ENCODE measurements around the gene SARM1. TPM values are rescaled to one million over a fixed set of nuclear protein-coding genes. Genes with fewer than 3 reads are reported as not detected.
A peak's percentile ranks its signal among the peaks of the same experiment; 100 is the strongest.

Gene SARM1
- total and polyA plus RNA-seq, 7 experiments from 2014 or later: 5.2 to 34.1 (median 25.0) TPM

GRCh38 chr17:28369684-28370034 is 1.8 kb upstream of the SARM1 start:
- CTCF ChIA-PET: interaction anchor here (1.0 kb wide), 1 partner anchor 47 kb away, joined by 4 read pairs; no protein-coding TSS in a partner anchor

DNA sequence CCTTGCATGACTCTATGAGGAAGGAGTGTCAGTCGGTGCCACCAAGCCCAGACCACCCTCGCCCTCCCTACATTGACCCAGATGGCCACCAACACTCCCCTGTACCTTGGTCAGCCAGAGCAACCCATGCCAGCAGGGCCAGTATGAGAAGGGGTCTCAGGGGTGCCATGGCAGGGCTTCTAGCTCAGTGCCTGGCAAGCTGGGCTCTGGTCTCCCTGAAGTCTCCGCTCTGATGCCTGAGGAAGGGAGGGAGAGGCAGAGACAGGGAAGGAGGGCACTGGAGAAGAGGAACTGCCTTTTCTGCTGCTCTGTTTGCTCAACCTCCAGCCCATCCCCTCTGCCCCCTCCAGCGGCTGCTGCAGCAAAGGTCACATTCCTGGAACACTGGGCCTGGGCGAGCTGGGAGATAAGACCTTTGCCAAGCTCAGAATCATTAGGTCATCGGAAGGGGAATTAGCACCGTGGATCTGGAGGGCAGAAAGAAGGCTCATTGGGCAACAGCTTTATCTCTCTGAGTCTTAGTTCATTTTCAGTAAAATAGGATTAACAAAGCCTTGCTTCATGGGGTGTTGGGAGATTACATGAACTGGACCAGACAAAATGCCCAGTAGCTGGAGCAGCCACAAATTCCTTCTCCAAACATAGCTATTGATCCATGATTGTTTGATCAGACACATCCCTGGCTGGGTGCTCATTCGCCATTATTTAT is 1.3 kb upstream of the SARM1 start, which contains the start of gene VTN:
TSS of gene VTN (minus strand) at position 273 of the 709 bp plus-strand sequence. CDS start at position 169, 104 bp downstream.
- Histone ChIP-seq H3K27ac (ENCODE audit: low read depth, low read length) (peak within 1 kb of the TSS; percentile 88), H3K27me3 (ENCODE audit: control insufficient read depth in 2 of 2, insufficient read depth in 2 of 2, low read length in 2 of 2) (no peaks in the 10 kb centered on the region), H3K9me3 (ENCODE audit: control insufficient read depth in 2 of 3, low read length in 3 of 3) (no peaks in the 10 kb centered on the region), H3K36me3 (ENCODE audit: control insufficient read depth in 2 of 3, insufficient read depth in 3 of 3, low read length in 3 of 3) (peaks cover 0 to 5% (median 0%) of the 10 kb centered on the region in 3 experiments), H3K4me1 (ENCODE audit: control insufficient read depth in 2 of 2, insufficient read depth in 2 of 2, low read length in 2 of 2) (peaks cover 9 to 11% of the 10 kb centered on the region in 2 donors), H3K4me3 (ENCODE audit: low read length) (peak within 1 kb of the TSS; percentile 78)
- no peaks in the 10 kb centered on the region for H3K27me3 Mint-ChIP-seq
- ChIA-PET POLR2A (interaction anchor here (0.5 to 3.3 kb wide), 2 partner anchors 12 to 230 kb away, joined by 3 to 17 read pairs; partner anchors contain the start of gene POLDIP2), CTCF (interaction anchor here (0.7 to 1.0 kb wide), 2 partner anchors 46 to 66 kb away, joined by 3 to 4 read pairs; no protein-coding TSS in a partner anchor)
- peaks cover 10 to 25% (median 18%) of the 10 kb centered on the region in 7 donors for H3K4me1 Mint-ChIP-seq
- DNase-seq (no peak), ATAC-seq (no peak)
- H3K9me3 Mint-ChIP-seq: no peaks in the 10 kb centered on the region
- H3K36me3 Mint-ChIP-seq: peaks cover 0 to 4% (median 0%) of the 10 kb centered on the region in 5 donors
- H3K27ac Mint-ChIP-seq: peak within 1 kb of the TSS; percentile 66 to 97 (median 93)
- intact Hi-C loops (cut with micrococcal nuclease): loop anchor here (2.0 to 10.0 kb wide), 4 partner anchors 37 to 205 kb away; partner anchors contain the start of genes ALDOC (in 1 of the 2), PIGS (in 1 of the 2), SLC46A1 (in 1 of the 2) and UNC119 (in 1 of the 2)
- peak within 1 kb of the TSS; percentile 88 to 98 (median 94) for H3K4me3 Mint-ChIP-seq

More at GRCh38 chr17:28369684-28370034, 1.8 kb upstream of the SARM1 start:
- DNase-seq (no peak), ATAC-seq (no peak)
- H3K4me3 ChIP-seq (ENCODE audit: low read length): no peak overlapping the region
- peak overlapping the region in 6 of 9 donors; percentile 12 to 97 (median 55) for H3K27ac Mint-ChIP-seq
- H3K36me3 Mint-ChIP-seq: peaks cover 0 to 2% (median 0%) of the 10 kb centered on the region in 5 donors
- no peaks in the 10 kb centered on the region for H3K9me3 Mint-ChIP-seq
- peak overlapping the region in 1 of 10 donors; percentile 96 for H3K4me3 Mint-ChIP-seq
- no peak overlapping the region for H3K27ac ChIP-seq (ENCODE audit: low read depth, low read length)
- POLR2A ChIA-PET: interaction anchor here (0.8 to 3.3 kb wide), 2 partner anchors 12 kb away, joined by 5 to 17 read pairs; partner anchors contain the start of gene POLDIP2
- H3K36me3 ChIP-seq (ENCODE audit: control insufficient read depth in 2 of 3, insufficient read depth in 3 of 3, low read length in 3 of 3): peaks cover 0 to 9% (median 0%) of the 10 kb centered on the region in 3 experiments
- H3K4me1 Mint-ChIP-seq: peaks cover 10 to 21% (median 18%) of the 10 kb centered on the region in 7 donors
- intact Hi-C loops (cut with micrococcal nuclease): loop anchor here (2.0 to 10.0 kb wide), 4 partner anchors 38 to 205 kb away; partner anchors contain the start of genes ALDOC (in 1 of the 2), PIGS (in 1 of the 2), SLC46A1 (in 1 of the 2) and UNC119 (in 1 of the 2)
- no peaks in the 10 kb centered on the region for H3K9me3 ChIP-seq (ENCODE audit: control insufficient read depth in 2 of 3, low read length in 3 of 3)
- H3K4me1 ChIP-seq (ENCODE audit: control insufficient read depth in 2 of 2, insufficient read depth in 2 of 2, low read length in 2 of 2): peaks cover 9 to 11% of the 10 kb centered on the region in 2 donors
- no peaks in the 10 kb centered on the region for H3K27me3 Mint-ChIP-seq
- no peaks in the 10 kb centered on the region for H3K27me3 ChIP-seq (ENCODE audit: control insufficient read depth in 2 of 2, insufficient read depth in 2 of 2, low read length in 2 of 2)

GRCh38 chr17:28370744-28371103 is 770 bp upstream of the SARM1 start:
- intact Hi-C loops (cut with micrococcal nuclease): loop anchor here (1.0 to 10.0 kb wide), 8 partner anchors 13 to 329 kb away; partner anchors contain the start of genes IFT20 (in 2 of the 2), POLDIP2 (in 2 of the 2), TNFAIP1 (in 2 of the 2) and ALDOC (in 1 of the 2)
- Histone ChIP-seq H3K4me3 (ENCODE audit: low read length) (no peak overlapping the region), H3K27ac (ENCODE audit: low read depth, low read length) (peak overlapping the region; percentile 88), H3K4me1 (ENCODE audit: control insufficient read depth in 2 of 2, insufficient read depth in 2 of 2, low read length in 2 of 2) (peaks cover 9 to 11% of the 10 kb centered on the region in 2 donors), H3K27me3 (ENCODE audit: control insufficient read depth in 2 of 2, insufficient read depth in 2 of 2, low read length in 2 of 2) (no peaks in the 10 kb centered on the region), H3K9me3 (ENCODE audit: control insufficient read depth in 2 of 3, low read length in 3 of 3) (no peaks in the 10 kb centered on the region), H3K36me3 (ENCODE audit: control insufficient read depth in 2 of 3, insufficient read depth in 3 of 3, low read length in 3 of 3) (no peaks in the 10 kb centered on the region)
- peaks cover 10 to 25% (median 18%) of the 10 kb centered on the region in 7 donors for H3K4me1 Mint-ChIP-seq
- H3K4me3 Mint-ChIP-seq: peak overlapping the region; percentile 88 to 98 (median 94)
- H3K9me3 Mint-ChIP-seq: no peaks in the 10 kb centered on the region
- ATAC-seq: no peak
- ChIA-PET CTCF (interaction anchor here (0.7 to 1.0 kb wide), 2 partner anchors 46 to 65 kb away, joined by 3 to 4 read pairs; no protein-coding TSS in a partner anchor), POLR2A (interaction anchor here (0.5 to 3.3 kb wide), 2 partner anchors 13 to 230 kb away, joined by 3 to 17 read pairs; partner anchors contain the start of gene POLDIP2)
- no peaks in the 10 kb centered on the region for H3K27me3 Mint-ChIP-seq
- H3K36me3 Mint-ChIP-seq: peaks cover 0 to 4% (median 0%) of the 10 kb centered on the region in 5 donors
- peak overlapping the region in 8 of 9 donors; percentile 55 to 97 (median 90) for H3K27ac Mint-ChIP-seq
- no peak for DNase-seq

DNA sequence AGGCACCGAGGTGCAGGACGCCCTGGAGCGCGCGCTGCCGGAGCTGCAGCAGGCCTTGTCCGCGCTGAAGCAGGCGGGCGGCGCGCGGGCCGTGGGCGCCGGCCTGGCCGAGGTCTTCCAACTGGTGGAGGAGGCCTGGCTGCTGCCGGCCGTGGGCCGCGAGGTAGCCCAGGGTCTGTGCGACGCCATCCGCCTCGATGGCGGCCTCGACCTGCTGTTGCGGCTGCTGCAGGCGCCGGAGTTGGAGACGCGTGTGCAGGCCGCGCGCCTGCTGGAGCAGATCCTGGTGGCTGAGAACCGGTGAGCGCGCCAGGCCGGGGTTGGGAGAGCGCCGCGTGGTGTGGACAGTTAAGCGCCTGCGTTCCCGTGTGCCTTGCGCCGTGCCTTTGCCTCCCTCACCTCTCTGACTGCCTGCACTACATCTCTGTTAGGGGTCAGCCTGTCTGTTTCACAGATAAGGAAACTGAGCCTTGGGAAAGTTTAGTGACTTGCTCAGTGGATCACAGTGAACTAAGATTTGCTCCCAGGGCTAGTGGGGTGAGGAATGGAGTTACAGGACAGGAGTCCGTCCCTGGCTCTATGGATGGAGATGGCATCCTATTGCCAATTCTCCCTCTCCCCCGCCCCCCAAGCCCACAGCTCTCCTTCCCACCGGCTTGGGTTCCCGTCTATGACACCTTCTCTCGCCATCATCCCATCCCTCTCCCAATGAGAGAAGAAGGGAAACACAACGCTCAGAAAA is 880 bp downstream of the SARM1 start:
- Mint-ChIP-seq H3K4me3 (peak overlapping the region; percentile 70 to 95 (median 85)), H3K9me3 (no peaks in the 10 kb centered on the region), H3K36me3 (peaks cover 0 to 4% (median 0%) of the 10 kb centered on the region in 5 donors), H3K4me1 (peaks cover 10 to 25% (median 18%) of the 10 kb centered on the region in 7 donors), H3K27ac (peak overlapping the region in 6 of 9 donors; percentile 23 to 91 (median 54)), H3K27me3 (no peaks in the 10 kb centered on the region)
- POLR2A ChIA-PET: interaction anchor here (0.8 to 3.3 kb wide), 5 partner anchors 12 to 357 kb away, joined by 3 to 17 read pairs (median 3); partner anchors contain the start of genes POLDIP2 and TNFAIP1
- Histone ChIP-seq H3K27ac (ENCODE audit: low read depth, low read length) (peak overlapping the region; percentile 88), H3K36me3 (ENCODE audit: control insufficient read depth in 2 of 3, insufficient read depth in 3 of 3, low read length in 3 of 3) (no peaks in the 10 kb centered on the region), H3K27me3 (ENCODE audit: control insufficient read depth in 2 of 2, insufficient read depth in 2 of 2, low read length in 2 of 2) (no peaks in the 10 kb centered on the region), H3K4me1 (ENCODE audit: control insufficient read depth in 2 of 2, insufficient read depth in 2 of 2, low read length in 2 of 2) (peaks cover 9 to 11% of the 10 kb centered on the region in 2 donors), H3K9me3 (ENCODE audit: control insufficient read depth in 2 of 3, low read length in 3 of 3) (no peaks in the 10 kb centered on the region), H3K4me3 (ENCODE audit: low read length) (peak overlapping the region; percentile 78)
- intact Hi-C loops (cut with micrococcal nuclease): loop anchor here (1.0 to 10.0 kb wide), 5 partner anchors 12 to 202 kb away; partner anchors contain the start of genes ALDOC (in 1 of the 2), PIGS (in 1 of the 2), SLC46A1 (in 1 of the 2) and TMEM97 (in 1 of the 2)
- no peak for ATAC-seq
- CTCF ChIA-PET: no interaction called here
- DNase-seq: peak in 2 of 9 donors; percentile 15 to 16

DNA sequence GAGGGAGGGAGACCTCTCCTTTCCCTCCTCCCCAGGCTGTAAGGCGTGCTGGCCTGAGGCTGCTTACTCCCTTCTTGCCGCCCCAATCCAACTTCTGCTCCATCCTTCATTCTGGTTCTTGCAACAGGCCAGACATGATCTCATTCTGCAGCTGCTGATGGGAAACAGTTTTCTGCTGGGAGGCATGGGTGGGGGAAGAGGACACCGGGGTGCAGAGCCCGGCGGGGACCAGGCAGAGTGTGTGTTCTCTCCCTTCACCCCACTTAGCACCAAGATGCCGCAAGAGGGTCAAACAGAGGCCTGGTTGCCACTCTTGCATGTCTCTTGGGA is 1.4 kb downstream of the SARM1 start:
- Histone ChIP-seq H3K4me1 (ENCODE audit: control insufficient read depth in 2 of 2, insufficient read depth in 2 of 2, low read length in 2 of 2) (peaks cover 9 to 11% of the 10 kb centered on the region in 2 donors), H3K27ac (ENCODE audit: low read depth, low read length) (peak overlapping the region; percentile 88), H3K36me3 (ENCODE audit: control insufficient read depth in 2 of 3, insufficient read depth in 3 of 3, low read length in 3 of 3) (no peaks in the 10 kb centered on the region), H3K27me3 (ENCODE audit: control insufficient read depth in 2 of 2, insufficient read depth in 2 of 2, low read length in 2 of 2) (no peaks in the 10 kb centered on the region), H3K4me3 (ENCODE audit: low read length) (peak overlapping the region; percentile 78), H3K9me3 (ENCODE audit: control insufficient read depth in 2 of 3, low read length in 3 of 3) (no peaks in the 10 kb centered on the region)
- H3K9me3 Mint-ChIP-seq: no peaks in the 10 kb centered on the region
- intact Hi-C loops (cut with micrococcal nuclease): loop anchor here (1.0 to 10.0 kb wide), 5 partner anchors 11 to 202 kb away; partner anchors contain the start of genes ALDOC (in 1 of the 2), PIGS (in 1 of the 2), SLC46A1 (in 1 of the 2) and TMEM97 (in 1 of the 2)
- POLR2A ChIA-PET: interaction anchor here (3.3 kb wide), 1 partner anchor 15 kb away, joined by 17 read pairs; the partner anchor contains the start of gene POLDIP2
- peaks cover 10 to 25% (median 18%) of the 10 kb centered on the region in 7 donors for H3K4me1 Mint-ChIP-seq
- H3K4me3 Mint-ChIP-seq: peak overlapping the region; percentile 70 to 95 (median 78)
- CTCF ChIA-PET: no interaction called here
- H3K36me3 Mint-ChIP-seq: peaks cover 0 to 4% (median under 1%) of the 10 kb centered on the region in 5 donors
- no peaks in the 10 kb centered on the region for H3K27me3 Mint-ChIP-seq
- no peak for DNase-seq
- ATAC-seq: no peak
- H3K27ac Mint-ChIP-seq: peak overlapping the region in 4 of 9 donors; percentile 23 to 69 (median 50)
